HG02884 (cell line): ENCODE data around the gene SLC38A3.

Source experiments
- ATAC-seq: cut with Tn5 transposase; IDR thresholded peaks from one replicate; pipeline ENCODE4 v1.9.1; 2021; ENCODE audit warnings: mild to moderate bottlenecking, moderate library complexity; ENCODE audit not compliant: unreplicated experiment

Gene SLC38A3

GRCh38 chr3:50168791-50169190 is 36.3 kb upstream of the SLC38A3 start:
- ATAC-seq, result no peak

- ATAC-seq, result no peak
These were observed 35.7 kb upstream of the SLC38A3 start for GRCh38 chr3:50169232-50169832.

- ATAC-seq, result no peak
These were observed 35.2 kb upstream of the SLC38A3 start for GRCh38 chr3:50169858-50170257.

- no peak for ATAC-seq
These were observed 34.4 kb upstream of the SLC38A3 start for GRCh38 chr3:50170689-50171088.

GRCh38 chr3:50171540-50172301 is 33.4 kb upstream of the SLC38A3 start:
- no peak for ATAC-seq

DNA sequence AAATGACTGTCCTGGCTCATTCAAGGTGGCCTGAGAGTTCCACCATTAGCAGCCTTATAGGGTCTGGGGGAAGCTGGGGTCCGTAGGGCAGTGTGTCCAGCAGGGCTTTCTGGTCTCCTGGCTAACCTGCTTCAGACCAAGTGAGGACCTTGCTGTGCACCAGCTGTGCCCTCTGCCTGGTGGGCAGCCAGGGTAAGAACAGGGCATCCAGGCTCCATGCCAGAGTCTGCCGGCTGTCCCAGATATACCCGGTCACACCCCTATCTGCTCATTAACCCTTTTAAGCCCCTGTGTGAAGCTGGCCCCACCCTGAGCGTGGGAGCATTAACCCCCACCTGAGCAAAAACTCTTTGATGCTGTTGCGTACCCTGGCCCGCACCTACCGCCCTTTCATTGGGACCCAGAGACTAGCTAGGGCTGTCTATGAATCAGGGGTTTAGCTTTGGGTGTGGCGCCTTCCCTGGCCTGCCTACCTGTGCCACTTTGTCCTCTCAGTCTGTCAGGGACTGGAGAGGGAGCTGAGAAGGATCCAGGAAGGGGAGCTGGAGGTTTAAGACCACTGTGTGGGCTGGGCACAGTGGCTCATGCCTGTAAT is 32.3 kb upstream of the SLC38A3 start:
- no peak for ATAC-seq

DNA sequence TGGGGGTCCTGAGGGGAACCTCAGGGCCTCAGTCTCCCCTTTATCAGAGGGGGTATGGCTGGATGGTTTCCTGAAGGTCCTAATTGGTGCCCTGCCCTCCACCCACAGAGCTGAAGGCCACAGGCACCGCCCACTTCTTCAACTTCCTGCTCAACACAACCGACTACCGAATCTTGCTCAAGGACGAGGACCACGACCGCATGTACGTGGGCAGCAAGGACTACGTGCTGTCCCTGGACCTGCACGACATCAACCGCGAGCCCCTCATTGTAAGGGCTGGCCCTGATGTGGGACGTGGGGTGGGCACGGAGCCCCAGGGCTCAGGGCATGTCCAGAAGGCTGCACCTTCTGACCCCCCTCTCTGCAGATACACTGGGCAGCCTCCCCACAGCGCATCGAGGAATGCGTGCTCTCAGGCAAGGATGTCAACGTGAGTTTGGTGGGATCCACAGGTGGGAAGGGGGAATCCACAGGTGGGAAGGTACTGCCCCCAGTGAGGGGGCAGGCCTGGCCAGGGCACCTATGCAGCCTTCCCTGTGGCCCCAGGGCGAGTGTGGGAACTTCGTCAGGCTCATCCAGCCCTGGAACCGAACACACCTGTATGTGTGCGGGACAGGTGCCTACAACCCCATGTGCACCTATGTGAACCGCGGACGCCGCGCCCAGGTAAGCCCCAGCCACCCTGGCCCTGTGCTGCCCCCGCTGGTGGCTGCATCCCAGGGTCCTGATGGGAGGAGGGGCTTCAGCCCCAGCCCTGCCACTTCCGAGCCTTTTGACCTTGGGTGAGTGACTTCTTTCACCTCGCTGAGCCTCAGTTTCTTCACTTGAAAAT is 31.2 kb upstream of the SLC38A3 start:
- no peak for ATAC-seq

- no peak for ATAC-seq
These were observed 30.6 kb upstream of the SLC38A3 start for GRCh38 chr3:50174517-50174895.

GRCh38 chr3:50174947-50175524 is 30.0 kb upstream of the SLC38A3 start:
- no peak for ATAC-seq

DNA sequence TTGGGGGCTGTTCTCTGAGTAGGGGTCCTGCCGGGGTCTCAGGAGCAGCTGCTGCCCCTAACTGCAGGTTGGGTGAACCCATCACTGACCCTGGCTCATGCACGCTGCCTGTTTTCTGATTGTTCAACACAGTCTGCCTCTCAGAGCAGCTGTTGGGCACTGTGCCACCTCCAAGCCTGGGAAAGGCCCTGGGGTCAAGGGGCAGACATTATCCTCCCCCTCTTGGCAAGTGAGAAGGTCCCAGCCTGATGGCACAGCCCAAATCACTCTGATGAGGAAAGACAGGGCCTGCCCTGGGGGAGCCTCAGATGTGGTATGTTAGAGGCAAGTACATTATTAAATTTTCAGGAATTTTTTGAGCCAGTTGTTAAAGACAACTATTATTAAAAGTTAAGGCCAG is 27.7 kb upstream of the SLC38A3 start:
- no peak for ATAC-seq

- ATAC-seq, result no peak
These were observed 25.4 kb upstream of the SLC38A3 start for GRCh38 chr3:50179710-50180109.

DNA sequence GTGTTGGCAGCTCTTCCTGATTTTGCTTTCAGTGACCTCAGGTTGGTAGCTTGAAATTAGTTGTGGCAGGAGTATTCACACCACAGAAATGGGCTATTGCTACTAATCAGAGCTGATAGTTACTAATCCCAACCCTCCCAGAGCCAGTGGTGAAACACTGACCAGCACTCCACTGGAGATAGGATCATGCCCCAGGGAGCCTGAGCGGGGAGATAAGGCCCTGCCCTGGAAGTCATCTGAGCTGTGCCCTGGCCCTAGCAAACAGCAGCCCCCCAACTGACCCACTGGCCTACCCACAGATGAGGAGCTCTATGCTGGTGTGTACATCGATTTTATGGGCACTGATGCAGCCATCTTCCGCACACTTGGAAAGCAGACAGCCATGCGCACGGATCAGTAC is 23.1 kb upstream of the SLC38A3 start:
- no peak for ATAC-seq

- no peak for ATAC-seq
These were observed 22.5 kb upstream of the SLC38A3 start for GRCh38 chr3:50182533-50183099.

- no peak for ATAC-seq
These were observed 21.3 kb upstream of the SLC38A3 start for GRCh38 chr3:50183755-50184154.

DNA sequence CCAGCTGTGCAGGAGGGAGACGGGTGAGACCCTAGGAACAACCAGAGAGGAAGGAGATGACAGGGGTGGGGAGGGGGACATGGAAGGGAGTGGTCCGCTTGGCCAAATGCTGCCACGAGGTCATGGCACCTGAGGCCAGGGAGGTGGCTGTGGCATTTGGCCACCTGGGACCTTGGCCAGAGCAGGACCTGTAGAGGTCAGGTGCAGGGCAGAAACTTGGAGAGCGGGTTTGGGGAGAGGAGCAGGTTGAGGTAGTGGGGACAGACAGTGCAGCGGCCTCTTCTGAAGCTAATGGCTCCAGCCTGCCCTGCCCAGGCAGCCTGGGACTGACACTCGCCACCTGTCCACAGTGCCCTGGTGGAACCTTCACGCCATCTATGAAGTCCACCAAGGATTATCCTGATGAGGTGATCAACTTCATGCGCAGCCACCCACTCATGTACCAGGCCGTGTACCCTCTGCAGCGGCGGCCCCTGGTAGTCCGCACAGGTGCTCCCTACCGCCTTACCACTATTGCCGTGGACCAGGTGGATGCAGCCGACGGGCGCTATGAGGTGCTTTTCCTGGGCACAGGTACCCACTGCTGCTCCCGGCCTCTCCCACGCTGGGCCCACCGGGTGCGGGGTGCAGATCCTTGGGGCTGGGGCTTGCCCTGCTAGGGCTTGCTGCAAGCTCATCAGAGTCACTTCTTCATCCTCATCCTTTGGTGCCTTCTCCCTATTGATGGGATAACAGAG is 20.7 kb upstream of the SLC38A3 start:
- ATAC-seq, result no peak

DNA sequence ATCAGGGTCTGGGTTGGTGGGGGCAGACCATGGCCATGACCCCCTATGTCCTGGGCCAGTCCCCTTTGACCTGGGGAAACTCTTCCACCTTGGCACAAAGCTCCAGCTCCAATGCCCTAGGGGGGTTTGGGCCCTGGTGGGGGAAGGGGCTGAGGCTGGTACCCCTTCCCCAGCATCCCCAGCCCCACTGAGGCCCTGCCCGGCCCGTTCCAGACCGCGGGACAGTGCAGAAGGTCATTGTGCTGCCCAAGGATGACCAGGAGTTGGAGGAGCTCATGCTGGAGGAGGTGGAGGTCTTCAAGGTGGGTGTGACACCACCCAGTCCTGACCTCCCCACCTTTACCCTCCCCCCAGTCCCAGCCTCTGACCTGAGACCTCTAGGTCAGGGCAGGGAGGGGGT is 19.8 kb upstream of the SLC38A3 start:
- no peak for ATAC-seq

- no peak for ATAC-seq
These were observed 19.0 kb upstream of the SLC38A3 start for GRCh38 chr3:50186096-50186495.

DNA sequence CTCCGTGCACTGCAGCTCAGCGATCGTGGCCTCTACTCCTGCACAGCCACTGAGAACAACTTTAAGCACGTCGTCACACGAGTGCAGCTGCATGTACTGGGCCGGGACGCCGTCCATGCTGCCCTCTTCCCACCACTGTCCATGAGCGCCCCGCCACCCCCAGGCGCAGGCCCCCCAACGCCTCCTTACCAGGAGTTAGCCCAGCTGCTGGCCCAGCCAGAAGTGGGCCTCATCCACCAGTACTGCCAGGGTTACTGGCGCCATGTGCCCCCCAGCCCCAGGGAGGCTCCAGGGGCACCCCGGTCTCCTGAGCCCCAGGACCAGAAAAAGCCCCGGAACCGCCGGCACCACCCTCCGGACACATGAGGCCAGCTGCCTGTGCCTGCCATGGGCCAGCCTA is 17.3 kb upstream of the SLC38A3 start:
- ATAC-seq, result no peak

DNA sequence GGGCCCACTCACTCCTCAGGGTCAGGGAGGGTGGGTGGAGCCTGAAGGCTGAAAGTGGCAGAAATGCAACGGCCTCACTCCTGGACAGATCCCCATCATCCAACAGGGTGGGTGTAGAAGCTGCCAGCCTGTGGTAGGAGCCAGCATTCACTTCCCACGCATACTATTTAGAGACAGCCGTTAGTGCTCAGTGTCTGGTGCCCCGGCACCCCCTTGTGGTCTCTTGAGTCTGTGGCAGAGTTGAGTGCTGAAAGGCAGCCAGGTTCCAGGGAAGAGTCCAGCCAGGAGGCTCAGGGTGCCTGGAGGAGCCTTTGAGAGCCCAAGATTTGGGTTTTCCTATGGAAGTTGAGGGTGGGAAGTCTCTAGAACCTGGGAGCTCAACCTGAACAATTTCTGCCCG is 15.8 kb upstream of the SLC38A3 start:
- ATAC-seq, result no peak

GRCh38 chr3:50189989-50190388 is 15.1 kb upstream of the SLC38A3 start:
- no peak for ATAC-seq
